Caki2 (cell line): ENCODE data around the gene COL1A1. TPM values are rescaled to one million over a fixed set of nuclear protein-coding genes. Genes with fewer than 3 reads are reported as not detected.

Source experiments
- DNase-seq: peaks from one replicate; pipeline ENCODE4 v3.0.0-alpha.2; 2015; ENCODE audit warnings: low read depth
- in situ Hi-C: cut with HindIII; loops from 2 replicates; pipeline ENCODE4 v1.10.0; 2016; ENCODE audit warnings: low sequenced_read_pairs, low pct_unique_long_range_greater_than_20kb, mixed read lengths
- total RNA-seq: library from RNA; depleted of rRNA; stranded (reverse); fragments of >200 nt; shearing (Covaris generic); gene quantifications from 2 replicates; pipeline ENCODE4 v1.2.3, GENCODE V29; 2014; ENCODE audit warnings: low replicate concordance

The COL1A1 gene
- total RNA-seq, 1 experiment from 2014 or later = 4.6 TPM

DNA sequence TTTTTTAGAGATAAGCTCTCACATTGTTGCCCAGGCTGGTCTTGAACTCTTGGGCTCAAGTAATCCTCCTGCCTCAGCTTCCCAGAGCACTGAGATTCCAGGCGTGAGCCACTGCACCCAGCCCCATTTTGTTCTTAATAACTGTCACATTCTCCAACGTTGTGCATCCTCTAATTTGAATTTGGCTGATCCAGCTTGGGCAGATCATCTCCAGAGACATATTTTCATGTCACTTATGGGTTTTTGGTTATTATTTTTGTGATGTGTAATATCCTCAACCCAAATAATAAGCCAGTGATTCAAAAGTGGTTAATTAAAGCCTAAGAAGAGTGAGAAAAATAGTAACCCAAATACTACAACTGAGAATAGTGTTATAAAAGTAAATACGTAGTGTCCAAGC is 16.2 kb upstream of the COL1A1 start:
- in situ Hi-C loops = no loop called here
- no peak for DNase-seq

GRCh38 chr17:50214976-50215760 is 13.7 kb upstream of the COL1A1 start:
- DNase-seq = no peak
- in situ Hi-C loops = no loop called here

GRCh38 chr17:50213026-50214022 is 11.9 kb upstream of the COL1A1 start:
- no peak for DNase-seq
- in situ Hi-C loops = no loop called here

DNA sequence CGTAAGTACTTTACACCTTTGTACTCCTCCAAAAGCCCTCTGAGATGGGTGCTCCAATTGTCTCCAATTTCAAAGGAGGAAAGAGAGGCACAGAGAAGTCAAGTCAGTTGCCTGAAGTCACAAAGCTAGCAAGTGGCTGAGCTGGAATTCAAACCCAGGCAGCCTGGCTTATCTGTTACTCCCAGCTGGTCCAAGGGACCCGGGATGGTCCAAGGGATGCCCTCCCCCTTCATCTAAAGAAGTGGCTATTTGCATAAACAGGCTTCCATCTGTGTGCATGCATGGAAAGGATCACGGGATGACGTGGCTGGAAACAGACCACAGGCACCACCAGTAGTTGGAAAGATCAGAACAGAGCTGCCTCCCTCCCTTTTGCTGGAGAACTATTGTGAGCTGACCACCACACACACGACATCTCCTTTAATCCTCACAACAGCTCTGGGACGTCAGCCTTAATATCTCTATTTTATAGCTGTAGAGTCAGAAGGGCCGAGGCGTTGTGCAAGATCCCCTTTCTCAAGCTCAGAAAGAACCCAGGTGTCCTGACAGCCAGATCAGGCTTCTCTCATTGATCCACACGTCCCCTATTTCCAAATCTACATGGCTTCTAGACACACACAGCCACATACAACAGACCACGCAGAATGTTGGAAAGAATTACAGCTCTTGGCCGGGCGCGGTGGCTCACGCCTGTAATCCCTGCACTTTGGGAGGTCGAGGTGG is 10.9 kb upstream of the COL1A1 start:
- no peak for DNase-seq
- in situ Hi-C loops = no loop called here

- DNase-seq = no peak
- in situ Hi-C loops = no loop called here
Measured at GRCh38 chr17:50211249-50212120, 10.1 kb upstream of the COL1A1 start.

GRCh38 chr17:50210240-50211225 is 9.1 kb upstream of the COL1A1 start:
- DNase-seq = peak; percentile 81
- in situ Hi-C loops = no loop called here

- DNase-seq = peak; percentile 79
- in situ Hi-C loops = loop anchor here (10.0 kb wide), 1 partner anchor 55 kb away; no protein-coding TSS in a partner anchor
Measured at GRCh38 chr17:50209472-50210239, 8.2 kb upstream of the COL1A1 start.

DNA sequence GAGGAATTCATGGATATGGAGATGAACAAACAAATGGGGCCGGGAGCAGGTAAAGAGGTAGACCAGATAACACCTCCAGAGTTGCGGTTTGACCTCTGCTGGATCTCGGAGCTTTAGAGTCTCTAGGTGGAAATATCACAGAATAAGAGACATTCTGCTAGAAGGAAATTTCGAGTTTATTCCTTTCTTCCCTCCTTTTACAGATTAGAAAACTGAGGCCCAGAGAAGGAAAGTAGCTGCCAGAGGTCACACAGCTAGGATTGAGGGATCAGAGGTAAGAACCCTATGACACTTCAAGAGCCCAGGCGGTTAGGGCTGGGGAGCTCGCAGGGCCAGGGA is 7.7 kb upstream of the COL1A1 start:
- in situ Hi-C loops = loop anchor here (10.0 kb wide), 1 partner anchor 56 kb away; no protein-coding TSS in a partner anchor
- no peak for DNase-seq

- no peak for DNase-seq
- in situ Hi-C loops = loop anchor here (10.0 kb wide), 1 partner anchor 56 kb away; no protein-coding TSS in a partner anchor
Measured at GRCh38 chr17:50208611-50209061, 7.2 kb upstream of the COL1A1 start.

DNA sequence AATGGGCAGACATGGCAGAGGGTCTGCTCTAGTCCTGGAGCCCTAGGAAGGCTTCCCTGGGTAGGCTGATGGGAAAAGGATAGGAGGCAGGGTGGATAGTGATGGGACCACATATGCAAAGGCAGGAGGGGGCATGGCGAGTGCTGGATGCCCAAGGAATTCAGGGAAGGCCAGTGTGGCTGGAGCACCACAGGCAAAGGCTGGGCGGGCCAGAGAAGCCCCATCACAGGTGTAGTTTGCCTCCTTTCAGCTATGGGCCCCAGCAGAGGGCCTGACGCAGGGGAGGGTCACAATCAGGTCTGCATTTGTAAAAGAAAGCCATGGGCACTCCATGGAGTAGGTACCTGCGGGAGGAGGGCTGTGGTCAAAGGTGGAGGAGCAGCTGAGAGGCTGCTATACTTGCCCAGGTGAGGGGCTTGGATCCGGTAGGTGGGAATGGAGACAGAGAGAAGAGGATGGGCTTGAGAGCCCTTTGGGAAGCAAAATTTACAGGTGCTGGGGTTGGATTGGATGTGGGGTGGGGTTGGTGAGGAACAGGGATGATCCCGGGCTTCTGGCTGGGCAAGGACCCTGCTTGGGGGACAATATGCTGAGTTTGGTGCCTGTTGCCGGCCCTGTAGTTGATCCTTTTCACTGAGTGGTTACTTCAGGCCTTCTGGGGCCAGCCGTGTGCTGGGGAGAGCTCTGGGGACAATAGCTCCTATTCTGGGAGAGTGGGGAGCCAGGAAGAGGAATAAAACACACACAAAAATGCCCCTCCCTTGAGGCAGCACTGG is 6.5 kb upstream of the COL1A1 start:
- in situ Hi-C loops = loop anchor here (10.0 kb wide), 1 partner anchor 57 kb away; no protein-coding TSS in a partner anchor
- DNase-seq = no peak

- DNase-seq = no peak
- in situ Hi-C loops = loop anchor here (10.0 kb wide), 1 partner anchor 57 kb away; no protein-coding TSS in a partner anchor
Measured at GRCh38 chr17:50207315-50207714, 5.9 kb upstream of the COL1A1 start.

- DNase-seq = no peak
- in situ Hi-C loops = loop anchor here (10.0 kb wide), 1 partner anchor 58 kb away; no protein-coding TSS in a partner anchor
Measured at GRCh38 chr17:50206604-50207293, 5.3 kb upstream of the COL1A1 start.

- in situ Hi-C loops = loop anchor here (10.0 kb wide), 1 partner anchor 59 kb away; no protein-coding TSS in a partner anchor
- DNase-seq = no peak
Measured at GRCh38 chr17:50205963-50206505, 4.6 kb upstream of the COL1A1 start.
